ENCODE results near the gene SLC7A5. TPM values are rescaled to one million over a fixed set of nuclear protein-coding genes. Genes with fewer than 3 reads are reported as not detected.

Gene SLC7A5
- total and polyA plus RNA-seq, 2 of the 13 experiments (the other 11 are each of a cell fraction or from before 2014, with no cell fraction given) = 79.6 to 155 TPM

DNA sequence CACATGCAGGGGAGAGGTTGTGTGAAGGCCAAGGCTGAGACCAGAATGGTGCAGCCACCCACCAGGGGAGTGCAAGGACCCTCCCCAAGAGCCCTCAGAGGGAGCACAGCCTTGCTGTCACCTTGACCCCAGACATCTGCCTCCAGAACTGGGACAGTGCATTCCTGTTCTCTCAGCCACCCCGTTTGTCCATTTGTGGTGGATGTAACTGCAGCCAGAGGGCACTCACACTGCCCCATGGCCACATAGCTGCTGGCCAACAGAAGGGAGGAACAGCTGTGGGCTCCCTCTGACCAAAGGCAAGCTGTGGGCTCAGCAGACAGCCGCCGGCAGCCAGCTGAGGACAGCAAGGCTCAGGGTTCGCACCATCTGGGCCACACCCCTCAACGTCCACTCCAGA is 53.7 kb downstream of the SLC7A5 start (continued):
- TF ChIP-seq ZNF776 (CRISPR knock-in tag; IDR thresholded peaks at IDR 0.05) (no peak), MATR3 (CRISPR knock-in tag; IDR thresholded peaks at IDR 0.05) (no peak; the same call in 1 of the 2 replicates), ZNF432 (CRISPR knock-in tag; IDR thresholded peaks at IDR 0.05; ENCODE audit: borderline replicate concordance) (no peak), TBL1XR1 (IDR thresholded peaks at IDR 0.05; ENCODE audit: borderline replicate concordance, low read length, partially characterized antibody) (no peak), ZNF850 (CRISPR knock-in tag; conservative IDR thresholded peaks at IDR 0.05) (no peak), SRSF4 (IDR thresholded peaks at IDR 0.05; ENCODE audit: low read depth, low read length, poor library complexity, severe bottlenecking) (no peak), MAZ (IDR thresholded peaks at IDR 0.05; ENCODE audit: borderline replicate concordance, low read depth, low read length) (no peak), MAZ (CRISPR knock-in tag; IDR thresholded peaks at IDR 0.05; ENCODE audit: low read depth) (peak; percentile 43; the same call in 1 of the 2 replicates), ZNF234 (CRISPR knock-in tag; conservative IDR thresholded peaks at IDR 0.05) (no peak), MED13 (CRISPR knock-in tag; IDR thresholded peaks at IDR 0.05) (no peak), ZNF124 (CRISPR knock-in tag; IDR thresholded peaks at IDR 0.05) (no peak), MIER2 (CRISPR knock-in tag; IDR thresholded peaks at IDR 0.05) (no peak), TAF1 (CRISPR knock-in tag; IDR thresholded peaks at IDR 0.05) (no peak), ZNF383 (CRISPR knock-in tag; IDR thresholded peaks at IDR 0.05; ENCODE audit: borderline replicate concordance) (no peak), HNF4G (IDR thresholded peaks at IDR 0.05; ENCODE audit: borderline replicate concordance, low read depth, low read length) (0 out of 2 replicates have a peak, but pooled peaks have one; percentile 21), HNF4G (CRISPR knock-in tag; IDR thresholded peaks at IDR 0.05; ENCODE audit: borderline replicate concordance, low read depth) (no peak), ZNF44 (CRISPR knock-in tag; IDR thresholded peaks at IDR 0.05) (no peak), TSC22D2 (CRISPR knock-in tag; IDR thresholded peaks at IDR 0.05; ENCODE audit: borderline replicate concordance) (0 out of 2 replicates have a peak, but pooled peaks have one; percentile 50), SMAD1 (CRISPR knock-in tag; IDR thresholded peaks at IDR 0.05; ENCODE audit: borderline replicate concordance, low read depth) (no peak), NCOA1 (CRISPR knock-in tag; IDR thresholded peaks at IDR 0.05) (no peak)
- TF ChIP-seq, protein P1, sequence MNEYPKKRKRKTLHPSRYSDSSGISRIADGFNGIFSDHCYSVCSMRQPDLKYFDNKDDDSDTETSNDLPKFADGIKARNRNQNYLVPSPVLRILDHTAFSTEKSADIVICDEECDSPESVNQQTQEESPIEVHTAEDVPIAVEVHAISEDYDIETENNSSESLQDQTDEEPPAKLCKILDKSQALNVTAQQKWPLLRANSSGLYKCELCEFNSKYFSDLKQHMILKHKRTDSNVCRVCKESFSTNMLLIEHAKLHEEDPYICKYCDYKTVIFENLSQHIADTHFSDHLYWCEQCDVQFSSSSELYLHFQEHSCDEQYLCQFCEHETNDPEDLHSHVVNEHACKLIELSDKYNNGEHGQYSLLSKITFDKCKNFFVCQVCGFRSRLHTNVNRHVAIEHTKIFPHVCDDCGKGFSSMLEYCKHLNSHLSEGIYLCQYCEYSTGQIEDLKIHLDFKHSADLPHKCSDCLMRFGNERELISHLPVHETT (CRISPR knock-in tag; conservative IDR thresholded peaks at IDR 0.05) = 0 out of 2 replicates have a peak, but pooled peaks have one; percentile 39
- TF ChIP-seq, protein P2, sequence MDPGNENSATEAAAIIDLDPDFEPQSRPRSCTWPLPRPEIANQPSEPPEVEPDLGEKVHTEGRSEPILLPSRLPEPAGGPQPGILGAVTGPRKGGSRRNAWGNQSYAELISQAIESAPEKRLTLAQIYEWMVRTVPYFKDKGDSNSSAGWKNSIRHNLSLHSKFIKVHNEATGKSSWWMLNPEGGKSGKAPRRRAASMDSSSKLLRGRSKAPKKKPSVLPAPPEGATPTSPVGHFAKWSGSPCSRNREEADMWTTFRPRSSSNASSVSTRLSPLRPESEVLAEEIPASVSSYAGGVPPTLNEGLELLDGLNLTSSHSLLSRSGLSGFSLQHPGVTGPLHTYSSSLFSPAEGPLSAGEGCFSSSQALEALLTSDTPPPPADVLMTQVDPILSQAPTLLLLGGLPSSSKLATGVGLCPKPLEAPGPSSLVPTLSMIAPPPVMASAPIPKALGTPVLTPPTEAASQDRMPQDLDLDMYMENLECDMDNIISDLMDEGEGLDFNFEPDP (CRISPR knock-in tag; conservative IDR thresholded peaks at IDR 0.05) = no peak
- TF ChIP-seq, protein P3, sequence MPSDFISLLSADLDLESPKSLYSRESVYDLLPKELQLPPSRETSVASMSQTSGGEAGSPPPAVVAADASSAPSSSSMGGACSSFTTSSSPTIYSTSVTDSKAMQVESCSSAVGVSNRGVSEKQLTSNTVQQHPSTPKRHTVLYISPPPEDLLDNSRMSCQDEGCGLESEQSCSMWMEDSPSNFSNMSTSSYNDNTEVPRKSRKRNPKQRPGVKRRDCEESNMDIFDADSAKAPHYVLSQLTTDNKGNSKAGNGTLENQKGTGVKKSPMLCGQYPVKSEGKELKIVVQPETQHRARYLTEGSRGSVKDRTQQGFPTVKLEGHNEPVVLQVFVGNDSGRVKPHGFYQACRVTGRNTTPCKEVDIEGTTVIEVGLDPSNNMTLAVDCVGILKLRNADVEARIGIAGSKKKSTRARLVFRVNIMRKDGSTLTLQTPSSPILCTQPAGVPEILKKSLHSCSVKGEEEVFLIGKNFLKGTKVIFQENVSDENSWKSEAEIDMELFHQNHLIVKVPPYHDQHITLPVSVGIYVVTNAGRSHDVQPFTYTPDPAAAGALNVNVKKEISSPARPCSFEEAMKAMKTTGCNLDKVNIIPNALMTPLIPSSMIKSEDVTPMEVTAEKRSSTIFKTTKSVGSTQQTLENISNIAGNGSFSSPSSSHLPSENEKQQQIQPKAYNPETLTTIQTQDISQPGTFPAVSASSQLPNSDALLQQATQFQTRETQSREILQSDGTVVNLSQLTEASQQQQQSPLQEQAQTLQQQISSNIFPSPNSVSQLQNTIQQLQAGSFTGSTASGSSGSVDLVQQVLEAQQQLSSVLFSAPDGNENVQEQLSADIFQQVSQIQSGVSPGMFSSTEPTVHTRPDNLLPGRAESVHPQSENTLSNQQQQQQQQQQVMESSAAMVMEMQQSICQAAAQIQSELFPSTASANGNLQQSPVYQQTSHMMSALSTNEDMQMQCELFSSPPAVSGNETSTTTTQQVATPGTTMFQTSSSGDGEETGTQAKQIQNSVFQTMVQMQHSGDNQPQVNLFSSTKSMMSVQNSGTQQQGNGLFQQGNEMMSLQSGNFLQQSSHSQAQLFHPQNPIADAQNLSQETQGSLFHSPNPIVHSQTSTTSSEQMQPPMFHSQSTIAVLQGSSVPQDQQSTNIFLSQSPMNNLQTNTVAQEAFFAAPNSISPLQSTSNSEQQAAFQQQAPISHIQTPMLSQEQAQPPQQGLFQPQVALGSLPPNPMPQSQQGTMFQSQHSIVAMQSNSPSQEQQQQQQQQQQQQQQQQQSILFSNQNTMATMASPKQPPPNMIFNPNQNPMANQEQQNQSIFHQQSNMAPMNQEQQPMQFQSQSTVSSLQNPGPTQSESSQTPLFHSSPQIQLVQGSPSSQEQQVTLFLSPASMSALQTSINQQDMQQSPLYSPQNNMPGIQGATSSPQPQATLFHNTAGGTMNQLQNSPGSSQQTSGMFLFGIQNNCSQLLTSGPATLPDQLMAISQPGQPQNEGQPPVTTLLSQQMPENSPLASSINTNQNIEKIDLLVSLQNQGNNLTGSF (CRISPR knock-in tag; IDR thresholded peaks at IDR 0.05) = no peak
